Measurements from ENCODE around the gene MRFAP1L1.

DNA sequence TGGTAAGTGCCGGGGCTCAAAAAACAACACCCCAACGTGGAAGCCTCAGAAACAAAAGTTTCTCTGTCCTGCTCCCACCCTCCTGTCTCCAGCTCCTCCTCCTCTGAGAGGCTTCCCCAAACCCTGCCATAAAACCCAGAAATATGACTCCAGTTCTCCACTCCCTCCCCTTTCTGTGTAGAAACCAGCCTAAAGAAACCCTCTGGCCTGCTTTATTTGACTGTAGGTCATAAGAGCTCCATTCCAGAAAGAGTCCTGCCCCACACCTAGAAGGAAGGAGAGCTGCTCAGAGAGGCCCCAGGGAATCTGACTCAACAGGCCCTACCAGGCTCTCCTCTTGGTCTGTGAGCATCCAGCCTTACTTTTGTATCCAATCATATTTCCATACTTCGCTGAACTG is 16.9 kb downstream of the MRFAP1L1 start:
- TF ChIP-seq RAD21 (conservative IDR thresholded peaks at IDR 0.05) (no peak), SMC3 (conservative IDR thresholded peaks at IDR 0.05; ENCODE audit: poor library complexity) (no peak)
- TF ChIP-seq, protein P1, sequence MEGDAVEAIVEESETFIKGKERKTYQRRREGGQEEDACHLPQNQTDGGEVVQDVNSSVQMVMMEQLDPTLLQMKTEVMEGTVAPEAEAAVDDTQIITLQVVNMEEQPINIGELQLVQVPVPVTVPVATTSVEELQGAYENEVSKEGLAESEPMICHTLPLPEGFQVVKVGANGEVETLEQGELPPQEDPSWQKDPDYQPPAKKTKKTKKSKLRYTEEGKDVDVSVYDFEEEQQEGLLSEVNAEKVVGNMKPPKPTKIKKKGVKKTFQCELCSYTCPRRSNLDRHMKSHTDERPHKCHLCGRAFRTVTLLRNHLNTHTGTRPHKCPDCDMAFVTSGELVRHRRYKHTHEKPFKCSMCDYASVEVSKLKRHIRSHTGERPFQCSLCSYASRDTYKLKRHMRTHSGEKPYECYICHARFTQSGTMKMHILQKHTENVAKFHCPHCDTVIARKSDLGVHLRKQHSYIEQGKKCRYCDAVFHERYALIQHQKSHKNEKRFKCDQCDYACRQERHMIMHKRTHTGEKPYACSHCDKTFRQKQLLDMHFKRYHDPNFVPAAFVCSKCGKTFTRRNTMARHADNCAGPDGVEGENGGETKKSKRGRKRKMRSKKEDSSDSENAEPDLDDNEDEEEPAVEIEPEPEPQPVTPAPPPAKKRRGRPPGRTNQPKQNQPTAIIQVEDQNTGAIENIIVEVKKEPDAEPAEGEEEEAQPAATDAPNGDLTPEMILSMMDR (IDR thresholded peaks at IDR 0.05; ENCODE audit: poor library complexity, severe bottlenecking), result no peak
